Chondrocyte (in vitro differentiated cells): ENCODE measurements around the gene SVIL. TPM values are rescaled to one million over a fixed set of nuclear protein-coding genes. Genes with fewer than 3 reads are reported as not detected.

ENCODE experiments used
- DNase-seq: peaks from one replicate; pipeline ENCODE4 v3.0.0; 2021; ENCODE audit warnings: mixed read lengths, low spot score
- H3K27ac Mint-ChIP-seq: one replicate; pipeline ENCODE4 v1.8.0; 2021; ENCODE audit warnings: mild to moderate bottlenecking, moderate library complexity, mixed read lengths; ENCODE audit not compliant: unreplicated experiment
- H3K27me3 Mint-ChIP-seq: 2 replicates; pipeline ENCODE4 v1.8.0; 2021; ENCODE audit warnings: low read depth, mixed read lengths
- H3K36me3 Mint-ChIP-seq: 2 replicates; pipeline ENCODE4 v1.8.0; 2021; ENCODE audit warnings: low read depth, mixed read lengths
- H3K4me1 Mint-ChIP-seq: 2 replicates; pipeline ENCODE4 v1.8.0; 2021; ENCODE audit warnings: low read depth, mild to moderate bottlenecking, mixed read lengths
- H3K4me3 Mint-ChIP-seq: one replicate; pipeline ENCODE4 v1.8.0; 2021; ENCODE audit warnings: mild to moderate bottlenecking, moderate library complexity, mixed read lengths; ENCODE audit not compliant: unreplicated experiment
- H3K9me3 Mint-ChIP-seq: 2 replicates; pipeline ENCODE4 v1.8.0; 2021; ENCODE audit warnings: low read depth, mixed read lengths
- total RNA-seq: library from RNA; stranded (reverse); gene quantifications from 3 replicates; pipeline ENCODE4 v1.2.1, GENCODE V29; 2021
- TF ChIP-seq, protein P1 (sequence below): fragments of 200-600 bp; sonication (generic); IDR thresholded peaks from 2 replicates; pipeline ENCODE4 v1.5.0; 2021; ENCODE audit warnings: antibody characterized with exemption, mild to moderate bottlenecking, moderate library complexity

The SVIL gene
- total RNA-seq, 1 donor from 2014 or later: 112 TPM

DNA sequence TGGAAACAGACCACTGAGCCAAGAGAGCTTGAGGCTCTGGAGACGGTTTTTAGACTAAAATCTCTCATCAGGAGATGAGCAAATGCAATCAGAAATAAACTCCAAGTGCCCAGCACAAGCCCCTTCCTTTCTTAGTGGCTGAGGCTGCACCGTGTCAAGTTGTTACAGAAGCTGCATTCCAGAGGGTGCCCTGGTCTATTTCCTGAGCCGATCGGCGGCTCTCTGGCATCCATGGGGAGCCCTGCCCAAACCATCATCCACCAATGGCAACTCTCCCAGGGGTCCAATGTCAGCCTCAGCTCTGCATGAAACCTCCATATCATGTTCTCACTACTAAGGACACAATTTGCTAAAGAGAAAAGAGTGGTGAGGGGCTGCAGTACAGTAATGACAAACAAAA, 89.6 kb downstream of the SVIL start:
- Mint-ChIP-seq H3K4me3 (no peak overlapping the region), H3K9me3 (no peaks in the 10 kb centered on the region), H3K36me3 (peaks cover 8% of the 10 kb centered on the region), H3K27ac (no peak overlapping the region), H3K4me1 (peaks cover 15% of the 10 kb centered on the region), H3K27me3 (no peaks in the 10 kb centered on the region)
- TF ChIP-seq, protein P1, sequence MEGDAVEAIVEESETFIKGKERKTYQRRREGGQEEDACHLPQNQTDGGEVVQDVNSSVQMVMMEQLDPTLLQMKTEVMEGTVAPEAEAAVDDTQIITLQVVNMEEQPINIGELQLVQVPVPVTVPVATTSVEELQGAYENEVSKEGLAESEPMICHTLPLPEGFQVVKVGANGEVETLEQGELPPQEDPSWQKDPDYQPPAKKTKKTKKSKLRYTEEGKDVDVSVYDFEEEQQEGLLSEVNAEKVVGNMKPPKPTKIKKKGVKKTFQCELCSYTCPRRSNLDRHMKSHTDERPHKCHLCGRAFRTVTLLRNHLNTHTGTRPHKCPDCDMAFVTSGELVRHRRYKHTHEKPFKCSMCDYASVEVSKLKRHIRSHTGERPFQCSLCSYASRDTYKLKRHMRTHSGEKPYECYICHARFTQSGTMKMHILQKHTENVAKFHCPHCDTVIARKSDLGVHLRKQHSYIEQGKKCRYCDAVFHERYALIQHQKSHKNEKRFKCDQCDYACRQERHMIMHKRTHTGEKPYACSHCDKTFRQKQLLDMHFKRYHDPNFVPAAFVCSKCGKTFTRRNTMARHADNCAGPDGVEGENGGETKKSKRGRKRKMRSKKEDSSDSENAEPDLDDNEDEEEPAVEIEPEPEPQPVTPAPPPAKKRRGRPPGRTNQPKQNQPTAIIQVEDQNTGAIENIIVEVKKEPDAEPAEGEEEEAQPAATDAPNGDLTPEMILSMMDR: no peak
- no peak for DNase-seq

DNA sequence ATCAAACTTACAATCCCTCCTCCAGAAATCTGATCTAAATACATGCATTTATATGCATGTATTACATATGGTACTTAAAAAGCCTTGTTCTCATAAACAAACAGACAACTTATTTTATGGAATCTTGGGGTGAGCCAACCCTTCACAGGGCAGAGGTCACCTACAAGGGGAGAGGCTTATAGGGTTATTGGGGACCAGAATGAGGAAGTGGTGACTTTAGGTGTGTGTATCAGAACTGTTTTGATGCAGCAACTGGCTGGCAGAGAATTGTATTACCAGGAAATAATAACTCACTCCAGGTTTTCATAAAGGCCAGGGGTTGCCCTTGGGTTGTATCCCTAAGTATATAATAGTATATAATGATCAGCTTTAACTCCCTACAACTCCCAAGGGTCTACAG, 91.1 kb downstream of the SVIL start:
- H3K9me3 Mint-ChIP-seq: no peaks in the 10 kb centered on the region
- H3K4me1 Mint-ChIP-seq: peaks cover 15% of the 10 kb centered on the region
- no peaks in the 10 kb centered on the region for H3K27me3 Mint-ChIP-seq
- DNase-seq: no peak
- H3K36me3 Mint-ChIP-seq: peaks cover 11% of the 10 kb centered on the region
- no peak overlapping the region for H3K27ac Mint-ChIP-seq
- H3K4me3 Mint-ChIP-seq: no peak overlapping the region
- TF ChIP-seq, protein P1: no peak

DNA sequence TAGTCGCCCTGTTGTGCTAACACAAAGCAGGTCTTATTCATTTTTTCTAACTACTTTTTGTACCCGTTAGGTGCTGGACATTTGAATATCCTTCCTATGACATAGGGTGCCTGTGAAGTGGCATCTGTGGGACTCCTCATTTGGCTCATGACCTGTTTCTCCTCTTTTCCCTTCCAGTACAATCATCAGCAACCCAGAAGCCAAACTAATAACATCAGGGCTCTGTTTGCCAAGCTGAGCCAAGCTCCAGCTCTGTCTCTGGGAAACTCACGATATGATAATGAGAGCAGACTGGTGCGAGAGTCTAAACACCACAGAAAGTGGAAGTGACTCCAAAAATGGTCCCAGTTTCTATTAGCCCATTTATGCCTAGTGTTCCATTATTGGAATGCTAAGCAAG, 92.0 kb downstream of the SVIL start:
- peaks cover 15% of the 10 kb centered on the region for H3K36me3 Mint-ChIP-seq
- no peak overlapping the region for H3K27ac Mint-ChIP-seq
- H3K9me3 Mint-ChIP-seq: no peaks in the 10 kb centered on the region
- peaks cover 9% of the 10 kb centered on the region for H3K4me1 Mint-ChIP-seq
- no peak for DNase-seq
- H3K27me3 Mint-ChIP-seq: no peaks in the 10 kb centered on the region
- TF ChIP-seq, protein P1: no peak
- no peak overlapping the region for H3K4me3 Mint-ChIP-seq

DNA sequence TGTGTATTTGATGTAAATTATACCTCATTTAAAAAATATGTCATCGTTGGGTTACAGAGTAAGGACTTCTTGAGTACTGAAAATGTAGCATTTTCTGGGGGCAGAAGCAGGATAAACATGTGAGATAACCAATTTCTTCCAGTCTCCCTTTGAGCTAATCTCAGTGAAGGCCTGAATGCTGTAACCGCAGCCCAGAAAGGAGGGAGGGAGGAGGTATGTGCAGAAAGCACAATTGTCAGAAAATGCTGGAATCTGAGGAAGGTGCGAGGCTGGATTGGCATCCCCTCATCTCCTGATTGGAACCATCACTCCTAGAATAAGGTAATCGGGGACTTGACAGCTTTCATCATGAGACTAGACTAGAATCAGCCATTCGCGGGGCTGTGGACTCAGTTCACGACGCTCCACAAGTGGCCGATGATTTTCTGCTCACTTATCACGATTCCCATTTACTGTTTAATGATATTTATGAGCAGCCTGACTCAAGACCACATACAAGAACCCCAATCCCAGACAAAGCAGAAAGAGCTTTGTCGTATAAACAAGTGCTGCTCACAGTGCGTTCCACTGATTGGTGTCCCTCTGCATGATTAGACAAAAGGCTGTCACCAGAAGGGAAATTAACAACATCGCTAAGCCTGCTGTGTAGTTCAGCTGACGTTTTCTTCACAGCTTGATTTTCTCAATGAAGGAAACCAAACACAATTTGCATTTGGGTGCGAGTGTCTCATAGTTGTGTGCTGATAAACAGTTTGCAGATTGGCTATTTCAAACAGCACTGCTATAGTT, 93.2 kb downstream of the SVIL start:
- Mint-ChIP-seq H3K9me3 (no peaks in the 10 kb centered on the region), H3K4me3 (no peak overlapping the region), H3K36me3 (peaks cover 15% of the 10 kb centered on the region), H3K27ac (no peak overlapping the region), H3K27me3 (no peaks in the 10 kb centered on the region), H3K4me1 (peaks cover 5% of the 10 kb centered on the region)
- TF ChIP-seq, protein P1: no peak
- no peak for DNase-seq

DNA sequence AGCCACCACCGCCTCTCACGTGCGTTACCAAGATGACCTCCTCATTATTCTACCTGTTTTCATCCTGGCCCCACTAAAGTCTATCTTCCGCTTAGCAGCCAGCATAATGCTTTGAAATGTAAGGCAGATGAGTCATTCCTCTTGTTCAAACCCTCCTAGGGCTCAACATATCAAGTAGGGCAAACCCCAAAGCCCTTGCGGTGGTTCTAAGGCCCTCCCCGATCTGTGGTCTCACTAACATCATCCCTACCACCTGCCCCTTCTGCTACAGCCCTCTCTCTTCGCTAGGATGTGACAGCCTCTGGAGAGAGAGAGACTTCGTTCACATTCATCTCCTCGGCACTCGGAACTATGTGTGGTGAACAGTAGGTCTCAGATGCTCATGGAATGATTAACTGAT, 94.8 kb downstream of the SVIL start:
- TF ChIP-seq, protein P1: no peak
- Mint-ChIP-seq H3K9me3 (no peaks in the 10 kb centered on the region), H3K4me1 (peaks cover 19% of the 10 kb centered on the region), H3K36me3 (peaks cover 16% of the 10 kb centered on the region), H3K4me3 (no peak overlapping the region), H3K27me3 (no peaks in the 10 kb centered on the region), H3K27ac (no peak overlapping the region)
- DNase-seq: no peak
